ENCODE results near the gene HTT.

GRCh38 chr4:3059943-3060342, 14.5 kb upstream of the HTT start:
- TF ChIP-seq, protein P1, sequence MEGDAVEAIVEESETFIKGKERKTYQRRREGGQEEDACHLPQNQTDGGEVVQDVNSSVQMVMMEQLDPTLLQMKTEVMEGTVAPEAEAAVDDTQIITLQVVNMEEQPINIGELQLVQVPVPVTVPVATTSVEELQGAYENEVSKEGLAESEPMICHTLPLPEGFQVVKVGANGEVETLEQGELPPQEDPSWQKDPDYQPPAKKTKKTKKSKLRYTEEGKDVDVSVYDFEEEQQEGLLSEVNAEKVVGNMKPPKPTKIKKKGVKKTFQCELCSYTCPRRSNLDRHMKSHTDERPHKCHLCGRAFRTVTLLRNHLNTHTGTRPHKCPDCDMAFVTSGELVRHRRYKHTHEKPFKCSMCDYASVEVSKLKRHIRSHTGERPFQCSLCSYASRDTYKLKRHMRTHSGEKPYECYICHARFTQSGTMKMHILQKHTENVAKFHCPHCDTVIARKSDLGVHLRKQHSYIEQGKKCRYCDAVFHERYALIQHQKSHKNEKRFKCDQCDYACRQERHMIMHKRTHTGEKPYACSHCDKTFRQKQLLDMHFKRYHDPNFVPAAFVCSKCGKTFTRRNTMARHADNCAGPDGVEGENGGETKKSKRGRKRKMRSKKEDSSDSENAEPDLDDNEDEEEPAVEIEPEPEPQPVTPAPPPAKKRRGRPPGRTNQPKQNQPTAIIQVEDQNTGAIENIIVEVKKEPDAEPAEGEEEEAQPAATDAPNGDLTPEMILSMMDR (IDR thresholded peaks at IDR 0.05; ENCODE audit: low read depth, low read length, poor library complexity, severe bottlenecking): no peak
- TF ChIP-seq EZH2phosphoT487 (IDR thresholded peaks at IDR 0.05; ENCODE audit: borderline replicate concordance, low read length): no peak
